ENCODE results near the gene RPN2.

Gene RPN2

DNA sequence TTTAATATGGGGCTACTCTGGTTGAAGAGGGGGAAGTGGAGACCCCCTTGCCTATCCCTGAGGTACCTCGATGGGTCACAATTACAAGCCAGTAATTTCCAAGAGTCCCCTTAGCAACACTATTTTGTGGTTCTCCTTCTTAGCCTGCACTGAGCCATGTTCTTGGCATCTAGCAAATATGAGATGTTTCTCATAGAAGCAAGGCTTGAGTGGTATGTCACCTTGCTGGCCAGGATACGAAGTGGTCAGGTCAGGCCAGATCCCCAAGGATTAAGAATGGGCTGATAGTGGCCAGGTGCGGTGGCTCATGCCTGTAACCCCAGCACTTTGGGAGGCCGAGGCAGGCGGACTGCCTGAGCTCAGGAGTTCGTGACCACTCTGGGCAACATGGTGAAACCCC lies 84.6 kb downstream of the RPN2 start:
- CTCF ChIA-PET: no interaction called here
- H3K9me3 Mint-ChIP-seq: no peaks in the 10 kb centered on the region
- peaks cover 30% of the 10 kb centered on the region for H3K27me3 Mint-ChIP-seq
- no peak for DNase-seq
- H3K27ac Mint-ChIP-seq: no peak overlapping the region
- no peaks in the 10 kb centered on the region for H3K4me1 Mint-ChIP-seq
- no peaks in the 10 kb centered on the region for H3K36me3 Mint-ChIP-seq
- H3K4me3 Mint-ChIP-seq: no peak overlapping the region

DNA sequence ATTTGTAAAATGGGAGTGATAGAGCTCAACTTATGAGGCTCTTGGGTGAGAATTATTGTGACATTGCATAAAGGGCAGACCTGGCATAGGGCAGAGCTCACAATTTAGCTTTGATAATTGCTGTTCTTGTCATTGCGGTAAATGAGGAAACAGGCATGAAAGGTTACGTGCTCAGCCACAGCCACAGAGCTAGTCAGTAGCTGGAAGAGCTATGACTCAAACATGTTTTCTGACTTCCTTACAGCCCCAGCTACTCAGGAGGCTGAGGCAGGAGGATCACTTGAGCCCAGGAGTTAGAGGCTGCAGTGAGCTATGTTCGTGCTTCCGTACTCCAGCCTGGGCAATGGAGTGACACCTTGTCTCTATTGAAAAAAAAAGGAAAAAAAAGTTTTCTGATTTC lies 86.0 kb downstream of the RPN2 start:
- Mint-ChIP-seq H3K4me3 (no peak overlapping the region), H3K27me3 (peaks cover 22% of the 10 kb centered on the region), H3K27ac (no peak overlapping the region), H3K4me1 (no peaks in the 10 kb centered on the region), H3K36me3 (no peaks in the 10 kb centered on the region), H3K9me3 (no peaks in the 10 kb centered on the region)
- no peak for DNase-seq
- CTCF ChIA-PET: interaction anchor here (0.6 to 2.1 kb wide), 8 partner anchors 9 to 726 kb away, joined by 3 to 6 read pairs (median 4); no protein-coding TSS in a partner anchor

DNA sequence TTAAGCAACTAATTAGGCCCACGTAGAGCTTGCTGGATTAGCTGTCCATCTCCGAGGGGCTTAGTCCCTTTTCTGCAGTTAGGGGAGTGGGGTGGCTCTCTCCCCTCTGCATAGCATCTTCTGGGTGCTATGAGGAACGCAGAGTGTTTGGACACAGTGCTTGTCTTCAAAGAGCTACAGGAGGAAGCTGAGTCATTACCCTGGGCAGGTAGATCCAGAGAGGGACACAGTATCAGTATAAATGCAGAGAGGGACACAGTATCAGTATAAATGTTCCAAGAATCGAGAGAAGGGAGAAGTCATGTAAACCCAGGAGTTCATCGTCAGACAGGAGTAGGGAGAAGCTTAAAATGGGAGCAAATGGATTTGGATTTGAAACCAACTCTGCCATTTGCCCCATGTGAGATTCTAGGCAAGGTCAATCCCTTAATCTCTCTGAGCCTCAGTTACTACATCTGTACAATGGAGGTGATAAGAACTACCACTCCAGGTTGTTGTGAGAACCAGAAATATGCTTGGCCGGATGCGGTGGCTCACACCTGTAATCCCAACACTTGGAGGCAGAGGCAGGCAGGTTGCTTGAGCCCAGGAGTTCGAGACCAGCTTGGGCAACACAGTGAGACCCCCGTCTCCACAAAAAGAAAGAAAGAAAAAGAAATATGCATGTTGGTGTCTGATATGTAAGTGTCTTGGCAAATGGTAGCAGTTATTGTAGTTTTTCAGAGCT lies 88.0 kb downstream of the RPN2 start:
- Mint-ChIP-seq H3K4me3 (no peak overlapping the region), H3K27ac (no peak overlapping the region), H3K27me3 (peaks cover 9% of the 10 kb centered on the region), H3K4me1 (no peaks in the 10 kb centered on the region), H3K9me3 (no peaks in the 10 kb centered on the region), H3K36me3 (no peaks in the 10 kb centered on the region)
- CTCF ChIA-PET: interaction anchor here (1.2 to 2.4 kb wide), 5 partner anchors 11 to 266 kb away, joined by 4 to 9 read pairs (median 5); no protein-coding TSS in a partner anchor
- DNase-seq: no peak

DNA sequence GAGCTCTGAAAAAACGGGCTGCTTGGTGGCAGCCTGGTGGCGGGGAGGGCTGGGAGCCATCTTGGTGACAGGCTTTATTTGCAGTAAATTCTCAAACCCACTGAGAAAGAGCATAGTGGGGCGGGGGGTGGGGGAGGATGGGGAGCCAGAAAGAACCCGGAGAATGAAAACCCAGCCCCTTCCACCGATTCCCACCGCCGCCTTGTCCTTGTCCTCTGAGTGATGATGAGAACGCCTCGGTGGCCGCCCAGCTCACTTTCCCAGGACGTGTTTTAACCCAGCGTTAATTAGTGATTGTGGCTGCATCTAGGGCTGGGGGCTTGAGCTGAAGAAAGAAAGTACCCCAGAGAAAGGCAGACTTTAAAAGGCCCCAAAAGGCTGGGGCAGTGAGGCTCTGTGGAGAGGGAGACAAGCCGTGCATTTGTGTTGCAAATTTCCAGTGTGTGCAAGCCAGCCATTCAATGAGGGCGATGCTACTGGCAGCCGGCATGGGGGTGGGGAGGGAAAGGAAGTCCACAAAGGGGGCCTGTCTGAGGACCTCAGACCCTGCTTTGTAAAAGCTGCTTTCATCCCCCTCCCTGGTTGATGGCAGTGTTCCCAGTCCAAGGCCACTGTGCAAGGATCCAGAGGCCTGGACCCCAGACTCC lies 88.7 kb downstream of the RPN2 start:
- Mint-ChIP-seq H3K9me3 (no peaks in the 10 kb centered on the region), H3K4me3 (no peak overlapping the region), H3K27me3 (peaks cover 8% of the 10 kb centered on the region), H3K4me1 (no peaks in the 10 kb centered on the region), H3K36me3 (no peaks in the 10 kb centered on the region), H3K27ac (no peak overlapping the region)
- no peak for DNase-seq
- CTCF ChIA-PET: interaction anchor here (1.2 to 2.4 kb wide), 7 partner anchors 13 to 268 kb away, joined by 3 to 9 read pairs (median 5); no protein-coding TSS in a partner anchor

DNA sequence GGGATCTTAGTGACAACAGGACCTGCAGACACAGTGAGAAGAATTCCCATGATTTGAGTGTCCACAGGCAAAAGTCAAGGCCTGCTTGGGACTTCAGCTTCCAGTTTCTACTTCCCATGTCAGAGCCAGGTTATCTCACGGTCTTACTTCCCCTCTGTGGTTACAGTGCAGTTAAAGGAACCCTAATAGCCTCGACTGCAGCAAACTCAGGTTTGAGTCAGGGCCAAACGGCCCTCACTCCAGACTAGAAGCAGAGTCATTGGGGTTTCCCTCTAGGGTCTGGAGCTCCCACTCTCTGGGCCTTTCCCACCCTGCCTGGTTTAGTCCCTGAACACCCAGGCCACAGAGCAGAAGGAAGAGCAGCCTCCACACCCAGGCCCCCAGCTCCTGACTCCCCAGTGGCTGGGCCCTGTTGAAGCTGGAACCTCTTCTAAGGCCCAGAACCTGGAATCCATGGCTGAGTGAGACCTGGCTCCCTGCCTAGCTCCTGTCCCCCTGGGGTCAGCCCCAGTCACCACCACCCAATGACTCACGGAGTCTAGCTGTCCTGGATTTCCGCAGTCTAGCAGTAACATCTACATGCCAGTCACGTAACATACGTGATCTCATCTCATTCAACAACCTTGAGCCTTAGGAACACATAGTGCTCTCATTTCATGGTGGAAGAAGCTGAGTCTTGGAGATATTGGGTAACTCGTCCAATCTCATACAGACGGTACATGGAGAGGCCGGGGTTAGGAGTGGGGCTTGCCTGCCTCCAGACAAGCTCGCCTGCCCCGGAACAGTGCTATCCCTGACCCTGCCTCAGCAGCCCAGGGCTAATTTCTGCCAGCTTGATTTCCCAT lies 91.7 kb downstream of the RPN2 start:
- DNase-seq: no peak
- H3K4me1 Mint-ChIP-seq: no peaks in the 10 kb centered on the region
- H3K9me3 Mint-ChIP-seq: no peaks in the 10 kb centered on the region
- no peak overlapping the region for H3K27ac Mint-ChIP-seq
- CTCF ChIA-PET: interaction anchor here (0.7 to 3.1 kb wide), 8 partner anchors 9 to 293 kb away, joined by 3 to 20 read pairs (median 6); partner anchors contain the start of genes GHRH and MANBAL
- H3K27me3 Mint-ChIP-seq: peaks cover 25% of the 10 kb centered on the region
- H3K4me3 Mint-ChIP-seq: no peak overlapping the region
- no peaks in the 10 kb centered on the region for H3K36me3 Mint-ChIP-seq

DNA sequence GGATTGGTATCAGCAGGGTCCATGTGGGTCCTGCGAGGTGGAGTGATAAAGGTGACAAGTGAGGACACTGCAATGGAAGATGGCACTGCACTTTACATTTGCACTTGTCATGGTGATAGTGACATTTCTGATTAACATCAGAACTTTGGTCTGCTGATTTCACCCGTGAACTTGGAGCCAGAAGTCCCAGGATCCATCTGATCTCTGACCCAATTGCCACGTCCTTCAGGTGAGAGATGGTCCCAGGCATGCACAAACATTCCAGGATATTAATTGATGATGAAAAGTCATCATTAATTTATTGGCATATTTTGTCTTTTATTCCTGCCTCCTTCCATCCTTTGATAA lies 92.3 kb downstream of the RPN2 start:
- CTCF ChIA-PET: interaction anchor here (0.7 to 3.1 kb wide), 7 partner anchors 9 to 293 kb away, joined by 3 to 20 read pairs (median 7); partner anchors contain the start of gene GHRH
- no peak for DNase-seq
- Mint-ChIP-seq H3K4me3 (no peak overlapping the region), H3K27ac (no peak overlapping the region), H3K4me1 (no peaks in the 10 kb centered on the region), H3K9me3 (no peaks in the 10 kb centered on the region), H3K36me3 (no peaks in the 10 kb centered on the region), H3K27me3 (peaks cover 29% of the 10 kb centered on the region)

DNA sequence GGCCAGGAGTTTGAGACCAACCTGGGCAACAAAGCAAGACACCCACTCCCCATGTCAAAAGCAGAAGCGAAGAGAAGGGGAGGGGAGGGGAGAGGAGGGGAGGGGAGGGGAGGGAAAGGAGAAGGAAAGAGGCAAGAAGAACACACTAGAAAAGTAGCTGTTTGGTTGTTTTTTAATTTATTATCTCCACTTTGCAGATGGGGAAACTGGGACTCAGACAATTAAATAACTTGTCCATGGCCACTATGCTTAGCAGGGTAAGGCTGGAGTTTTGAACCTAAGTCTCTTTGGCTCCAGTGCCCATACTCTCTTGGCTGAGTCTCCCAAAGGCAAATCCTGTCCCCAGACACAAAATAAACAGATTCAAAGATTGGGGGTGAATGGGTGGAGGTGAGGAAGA lies 94.9 kb downstream of the RPN2 start:
- H3K4me1 Mint-ChIP-seq: peaks cover 8% of the 10 kb centered on the region
- H3K27me3 Mint-ChIP-seq: peaks cover 37% of the 10 kb centered on the region
- no peak overlapping the region for H3K4me3 Mint-ChIP-seq
- DNase-seq: no peak
- CTCF ChIA-PET: no interaction called here
- H3K36me3 Mint-ChIP-seq: no peaks in the 10 kb centered on the region
- no peak overlapping the region for H3K27ac Mint-ChIP-seq
- H3K9me3 Mint-ChIP-seq: no peaks in the 10 kb centered on the region

DNA sequence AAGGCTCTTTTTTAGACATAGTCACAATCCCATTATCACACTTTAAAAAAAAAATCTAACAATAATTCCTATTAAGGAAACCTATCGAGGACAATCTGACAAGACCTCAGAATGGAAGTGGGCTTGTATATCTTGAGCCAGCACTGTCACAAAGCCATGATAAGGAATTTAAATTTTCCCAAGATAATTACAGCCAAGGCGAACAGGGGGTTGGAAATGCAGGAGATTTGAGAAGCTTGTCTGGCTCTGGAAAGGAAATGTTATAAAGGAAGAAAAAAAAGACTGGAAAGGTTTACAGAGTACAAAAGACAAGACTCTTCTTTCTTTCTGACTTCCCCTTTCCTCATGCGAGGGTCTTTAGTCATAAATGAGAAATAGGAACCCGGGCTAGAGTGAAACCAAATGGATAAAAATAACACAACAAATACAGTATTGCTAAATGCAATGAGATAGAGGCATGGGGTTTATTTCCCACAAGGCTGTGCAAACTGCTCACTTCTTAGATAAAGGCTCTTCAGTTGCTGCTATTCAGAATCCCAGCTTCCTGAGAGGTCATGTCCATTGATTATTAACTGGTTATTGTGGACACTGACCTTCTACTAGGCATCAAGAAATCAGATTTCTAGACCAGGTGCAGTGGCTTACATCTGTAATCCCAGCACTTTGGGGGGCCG lies 95.9 kb downstream of the RPN2 start:
- Mint-ChIP-seq H3K9me3 (no peaks in the 10 kb centered on the region), H3K27ac (no peak overlapping the region), H3K4me3 (no peak overlapping the region), H3K36me3 (no peaks in the 10 kb centered on the region), H3K4me1 (peaks cover 8% of the 10 kb centered on the region), H3K27me3 (peaks cover 41% of the 10 kb centered on the region)
- no peak for DNase-seq
- CTCF ChIA-PET: interaction anchor here (0.7 kb wide), 2 partner anchors 115 to 799 kb away, joined by 3 read pairs; no protein-coding TSS in a partner anchor

DNA sequence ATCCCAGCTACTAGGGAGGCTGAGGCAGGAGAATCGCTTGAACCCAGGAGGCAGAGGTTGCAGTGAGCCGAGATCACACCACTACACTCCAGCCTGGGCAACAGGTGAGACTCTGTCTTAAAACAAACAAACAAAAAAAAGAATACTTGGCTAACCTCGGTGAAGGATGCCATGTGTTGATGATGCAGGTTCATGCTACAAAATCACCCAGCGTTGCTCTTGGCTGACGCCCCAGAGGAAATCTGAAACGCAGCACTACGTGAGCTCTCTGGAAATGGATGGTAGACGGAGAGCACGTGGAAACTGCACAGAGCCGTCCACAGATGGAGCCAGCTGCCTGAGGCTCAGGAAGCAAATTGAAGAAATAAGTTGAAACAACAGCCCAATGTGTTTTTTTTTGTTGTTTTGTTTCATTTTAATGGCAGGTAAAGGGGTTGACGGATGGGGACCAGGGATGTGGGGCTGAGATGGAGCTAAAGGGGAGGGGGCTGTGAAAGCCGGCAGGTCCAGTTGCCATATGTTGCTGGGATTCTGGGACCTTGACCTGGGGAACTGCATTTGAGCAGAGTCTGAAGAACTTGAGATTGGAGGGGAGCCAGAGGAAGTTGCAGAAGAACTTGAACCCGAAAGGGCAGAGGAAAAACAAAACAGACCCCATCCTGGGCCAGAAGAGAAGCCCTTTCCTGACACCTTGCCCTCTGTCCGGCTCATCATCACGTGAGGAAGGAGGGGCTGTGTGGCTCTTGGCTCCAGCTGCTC lies 97.5 kb downstream of the RPN2 start:
- Mint-ChIP-seq H3K27ac (no peak overlapping the region), H3K4me1 (peaks cover 8% of the 10 kb centered on the region), H3K9me3 (no peaks in the 10 kb centered on the region), H3K4me3 (no peak overlapping the region), H3K27me3 (peaks cover 43% of the 10 kb centered on the region), H3K36me3 (no peaks in the 10 kb centered on the region)
- CTCF ChIA-PET: interaction anchor here (0.6 to 2.6 kb wide), 14 partner anchors 9 to 261 kb away, joined by 3 to 17 read pairs (median 3); no protein-coding TSS in a partner anchor
- peak; percentile 38 for DNase-seq

DNA sequence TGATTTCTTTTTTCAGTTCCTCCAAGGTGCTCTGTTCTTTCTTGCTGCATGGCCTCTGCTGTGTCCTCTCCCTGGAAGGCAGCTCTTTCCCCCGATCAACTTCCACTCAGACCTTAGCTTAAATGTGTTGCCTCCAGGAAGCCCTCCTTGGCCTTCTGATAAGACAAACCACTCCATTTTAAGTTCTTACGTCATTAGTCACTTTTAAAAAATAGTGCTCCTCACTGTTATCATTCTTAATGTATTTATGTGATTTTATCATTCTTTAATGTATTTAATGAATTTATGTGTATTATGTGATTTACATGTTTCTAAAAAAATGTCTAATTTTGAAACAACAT lies 98.1 kb downstream of the RPN2 start:
- H3K27ac Mint-ChIP-seq: no peak overlapping the region
- peaks cover 43% of the 10 kb centered on the region for H3K27me3 Mint-ChIP-seq
- no peaks in the 10 kb centered on the region for H3K9me3 Mint-ChIP-seq
- peaks cover 8% of the 10 kb centered on the region for H3K4me1 Mint-ChIP-seq
- DNase-seq: no peak
- CTCF ChIA-PET: interaction anchor here (0.9 to 2.6 kb wide), 9 partner anchors 9 to 256 kb away, joined by 3 to 17 read pairs (median 5); no protein-coding TSS in a partner anchor
- H3K36me3 Mint-ChIP-seq: no peaks in the 10 kb centered on the region
- no peak overlapping the region for H3K4me3 Mint-ChIP-seq

DNA sequence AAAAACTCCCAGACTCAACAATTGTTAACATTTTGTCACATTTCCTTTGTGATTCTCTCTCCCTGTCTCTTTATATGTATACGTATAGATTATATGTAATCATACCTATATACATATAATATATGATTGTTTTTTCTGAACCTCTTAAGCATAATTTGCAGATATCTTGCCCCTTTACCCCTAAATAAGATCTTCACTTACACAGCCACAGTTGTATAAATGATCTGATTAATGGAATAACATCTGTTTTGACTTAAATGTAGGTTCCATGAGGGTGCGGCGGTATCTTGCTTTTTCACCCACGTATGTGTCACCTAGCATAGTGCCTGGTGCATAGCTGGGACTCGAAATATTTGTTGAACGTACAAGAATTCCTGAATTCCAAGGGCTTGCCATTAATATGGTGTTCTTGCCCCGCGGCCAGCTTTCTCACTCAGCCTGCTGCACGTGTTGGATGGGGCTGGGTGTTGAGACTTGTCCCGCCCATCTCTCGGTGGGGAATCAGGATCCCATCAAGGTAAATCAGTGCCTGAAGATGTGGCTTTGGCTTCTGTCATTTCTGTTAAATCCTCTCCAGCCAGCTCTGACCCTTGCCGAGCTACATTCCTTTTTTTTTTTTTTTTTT lies 99.9 kb downstream of the RPN2 start:
- Mint-ChIP-seq H3K9me3 (no peaks in the 10 kb centered on the region), H3K27ac (no peak overlapping the region), H3K4me3 (no peak overlapping the region), H3K27me3 (peaks cover 49% of the 10 kb centered on the region), H3K36me3 (no peaks in the 10 kb centered on the region), H3K4me1 (peaks cover 8% of the 10 kb centered on the region)
- DNase-seq: no peak
- CTCF ChIA-PET: no interaction called here

DNA sequence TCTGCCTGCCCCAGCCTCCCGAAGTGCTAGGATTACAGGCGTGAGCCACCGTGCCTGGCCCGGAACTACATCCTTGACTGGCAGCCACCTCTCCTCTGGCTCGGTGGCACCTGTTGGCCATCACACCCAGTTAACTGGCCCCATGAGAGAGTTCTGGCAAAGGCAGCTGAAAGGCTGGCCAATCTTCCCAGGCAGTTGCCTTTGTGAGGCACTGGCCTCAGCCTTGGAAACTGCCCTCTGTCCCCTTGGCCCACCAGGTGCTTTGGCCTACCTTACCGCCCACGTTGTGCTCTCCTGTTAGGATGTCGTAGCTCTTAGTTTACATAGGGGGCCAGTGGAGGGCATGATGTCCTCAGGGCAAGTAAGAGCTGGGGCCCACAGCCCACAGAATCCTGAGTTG lies 100.7 kb downstream of the RPN2 start:
- no peaks in the 10 kb centered on the region for H3K36me3 Mint-ChIP-seq
- H3K9me3 Mint-ChIP-seq: no peaks in the 10 kb centered on the region
- H3K4me3 Mint-ChIP-seq: no peak overlapping the region
- CTCF ChIA-PET: interaction anchor here (1.1 to 1.5 kb wide), 2 partner anchors 12 to 105 kb away, joined by 3 to 4 read pairs; no protein-coding TSS in a partner anchor
- peaks cover 8% of the 10 kb centered on the region for H3K4me1 Mint-ChIP-seq
- H3K27ac Mint-ChIP-seq: no peak overlapping the region
- H3K27me3 Mint-ChIP-seq: peaks cover 43% of the 10 kb centered on the region
- no peak for DNase-seq

DNA sequence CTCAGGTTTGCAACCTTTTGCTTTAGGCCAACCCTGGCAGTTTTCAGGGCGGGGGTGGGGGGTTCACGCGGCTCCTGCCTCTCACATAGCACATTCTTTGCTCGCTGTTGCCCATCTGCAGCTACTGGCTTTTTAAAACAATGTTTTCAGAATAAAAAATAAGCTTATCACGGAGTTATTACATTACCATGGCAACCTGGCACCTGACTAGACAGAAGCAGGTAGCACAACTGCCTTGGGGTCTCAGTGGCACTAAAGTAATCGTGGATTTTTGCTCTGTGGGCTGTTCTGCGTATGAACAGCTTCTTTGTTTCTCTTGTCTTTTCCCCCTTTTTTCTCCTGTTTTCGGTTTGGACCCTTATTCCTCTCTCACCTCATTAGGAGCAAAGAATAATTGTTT lies 101.3 kb downstream of the RPN2 start:
- peaks cover 8% of the 10 kb centered on the region for H3K4me1 Mint-ChIP-seq
- no peaks in the 10 kb centered on the region for H3K9me3 Mint-ChIP-seq
- no peaks in the 10 kb centered on the region for H3K36me3 Mint-ChIP-seq
- H3K4me3 Mint-ChIP-seq: no peak overlapping the region
- CTCF ChIA-PET: interaction anchor here (1.1 to 1.5 kb wide), 2 partner anchors 12 to 104 kb away, joined by 3 to 4 read pairs; no protein-coding TSS in a partner anchor
- no peak overlapping the region for H3K27ac Mint-ChIP-seq
- DNase-seq: no peak
- peaks cover 43% of the 10 kb centered on the region for H3K27me3 Mint-ChIP-seq
